ENCODE data around the gene A1BG.

Gene A1BG

DNA sequence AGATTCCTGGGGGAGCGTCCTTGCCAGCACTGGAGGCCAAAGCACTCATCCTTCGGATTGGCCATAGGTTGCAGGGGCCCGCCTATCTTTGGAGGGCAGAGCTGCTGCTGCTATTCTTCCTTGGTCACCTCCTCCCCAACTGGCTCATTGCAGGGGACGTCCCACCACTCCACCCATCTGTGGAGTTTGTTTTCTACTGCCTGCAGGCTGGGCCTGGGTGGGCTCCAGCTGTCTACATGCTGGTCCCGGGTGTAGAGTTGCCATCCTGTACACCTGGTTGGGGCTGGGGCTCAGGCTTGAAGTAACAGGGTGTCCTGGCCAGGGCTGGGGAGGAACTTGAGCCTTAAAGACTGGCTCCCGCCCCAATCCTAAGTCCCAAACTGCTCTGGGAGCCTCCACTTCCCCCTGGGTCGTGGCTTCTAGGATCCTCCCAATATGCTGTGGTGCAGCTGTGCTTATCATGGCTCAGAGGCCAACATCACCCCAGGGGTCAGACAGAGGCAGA is 44.3 kb upstream of the A1BG start:
- DNase-seq (ENCODE audit: low read depth, low spot score): no peak
- H3K9ac ChIP-seq (ENCODE audit: insufficient read length): no peak overlapping the region
- TF ChIP-seq EZH2 (IDR thresholded peaks at IDR 0.05): no peak
- H3K36me3 ChIP-seq (ENCODE audit: insufficient read depth, low read length): peaks cover 26% of the 10 kb centered on the region
- no peaks in the 10 kb centered on the region for H3K9me3 ChIP-seq (ENCODE audit: low read depth, low read length)
- H3K27ac ChIP-seq: no peak overlapping the region
- no peak overlapping the region for H3K4me3 ChIP-seq

GRCh38 chr19:58396691-58397532 is 43.6 kb upstream of the A1BG start:
- H3K4me3 ChIP-seq: no peak overlapping the region
- no peak overlapping the region for H3K9ac ChIP-seq (ENCODE audit: insufficient read length)
- no peaks in the 10 kb centered on the region for H3K9me3 ChIP-seq (ENCODE audit: low read depth, low read length)
- TF ChIP-seq POLR2AphosphoS5 (IDR thresholded peaks at IDR 0.05; ENCODE audit: borderline replicate concordance, low read depth, low read length) (no peak), EZH2 (IDR thresholded peaks at IDR 0.05) (no peak), FOXP2 (optimal IDR thresholded peaks at IDR 0.05; ENCODE audit: control extremely low read depth, extremely low read length, insufficient read depth) (no peak)
- H3K36me3 ChIP-seq (ENCODE audit: insufficient read depth, low read length): peaks cover 33% of the 10 kb centered on the region
- no peak for DNase-seq (ENCODE audit: low read depth, low spot score)
- no peak overlapping the region for H3K27ac ChIP-seq

GRCh38 chr19:58395979-58396627 is 42.8 kb upstream of the A1BG start:
- H3K9me3 ChIP-seq (ENCODE audit: low read depth, low read length): no peaks in the 10 kb centered on the region
- H3K36me3 ChIP-seq (ENCODE audit: insufficient read depth, low read length): peaks cover 41% of the 10 kb centered on the region
- no peak overlapping the region for H3K27ac ChIP-seq
- no peak overlapping the region for H3K4me3 ChIP-seq
- no peak overlapping the region for H3K9ac ChIP-seq (ENCODE audit: insufficient read length)
- TF ChIP-seq EZH2 (IDR thresholded peaks at IDR 0.05): no peak
- no peak for TF ChIP-seq POLR2AphosphoS5 (IDR thresholded peaks at IDR 0.05; ENCODE audit: borderline replicate concordance, low read depth, low read length)
- no peak for TF ChIP-seq FOXP2 (optimal IDR thresholded peaks at IDR 0.05; ENCODE audit: control extremely low read depth, extremely low read length, insufficient read depth)
- DNase-seq (ENCODE audit: low read depth, low spot score): no peak

- peaks cover 48% of the 10 kb centered on the region for H3K36me3 ChIP-seq (ENCODE audit: insufficient read depth, low read length)
- no peak within 1 kb of the TSS for H3K9ac ChIP-seq (ENCODE audit: insufficient read length)
- DNase-seq (ENCODE audit: low read depth, low spot score): no peak
- H3K9me3 ChIP-seq (ENCODE audit: low read depth, low read length): no peaks in the 10 kb centered on the region
- peak; percentile 79 for TF ChIP-seq POLR2AphosphoS5 (IDR thresholded peaks at IDR 0.05; ENCODE audit: borderline replicate concordance, low read depth, low read length)
- no peak for TF ChIP-seq EZH2 (IDR thresholded peaks at IDR 0.05)
- TF ChIP-seq FOXP2 (optimal IDR thresholded peaks at IDR 0.05; ENCODE audit: control extremely low read depth, extremely low read length, insufficient read depth): no peak
- H3K4me3 ChIP-seq: no peak within 1 kb of the TSS
- H3K27ac ChIP-seq: no peak within 1 kb of the TSS
These were observed 42.1 kb upstream of the A1BG start, which contains the start of gene RNF225 for GRCh38 chr19:58395220-58395978. TSS of gene RNF225 (plus strand) at chr19:58395656. CDS start at chr19:58396090, 434 bp downstream.

DNA sequence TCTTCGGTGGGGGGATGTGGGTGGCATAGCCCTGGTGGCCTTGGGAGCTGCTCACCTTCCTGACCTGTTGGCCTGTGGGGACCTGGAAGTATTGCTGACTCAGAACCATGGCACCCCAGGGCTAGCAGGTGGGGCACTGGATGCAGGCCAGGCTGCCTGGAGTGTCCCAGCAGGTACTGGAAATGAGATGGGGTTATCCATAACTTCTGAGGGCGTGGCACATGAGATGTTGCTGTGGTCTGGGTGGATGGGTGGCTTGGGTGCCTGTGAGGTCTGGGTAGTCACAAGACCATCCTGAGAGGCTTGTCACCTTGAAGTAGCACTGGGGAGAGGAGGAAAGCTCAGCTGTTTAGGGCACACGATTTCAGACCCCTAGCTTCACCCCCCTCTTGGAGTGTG is 41.5 kb upstream of the A1BG start:
- Histone ChIP-seq H3K36me3 (ENCODE audit: insufficient read depth, low read length) (peaks cover 53% of the 10 kb centered on the region), H3K4me3 (no peak overlapping the region), H3K27ac (no peak overlapping the region), H3K9ac (ENCODE audit: insufficient read length) (no peak overlapping the region), H3K9me3 (ENCODE audit: low read depth, low read length) (no peaks in the 10 kb centered on the region)
- no peak for DNase-seq (ENCODE audit: low read depth, low spot score)
- TF ChIP-seq FOXP2 (optimal IDR thresholded peaks at IDR 0.05; ENCODE audit: control extremely low read depth, extremely low read length, insufficient read depth) (no peak), POLR2AphosphoS5 (IDR thresholded peaks at IDR 0.05; ENCODE audit: borderline replicate concordance, low read depth, low read length) (no peak)

- peaks cover 62% of the 10 kb centered on the region for H3K36me3 ChIP-seq (ENCODE audit: insufficient read depth, low read length)
- DNase-seq (ENCODE audit: low read depth, low spot score): no peak
- H3K4me3 ChIP-seq: no peak overlapping the region
- H3K9ac ChIP-seq (ENCODE audit: insufficient read length): no peak overlapping the region
- no peak overlapping the region for H3K27ac ChIP-seq
- no peaks in the 10 kb centered on the region for H3K9me3 ChIP-seq (ENCODE audit: low read depth, low read length)
- TF ChIP-seq EZH2 (IDR thresholded peaks at IDR 0.05) (no peak), FOXP2 (optimal IDR thresholded peaks at IDR 0.05; ENCODE audit: control extremely low read depth, extremely low read length, insufficient read depth) (no peak), POLR2AphosphoS5 (IDR thresholded peaks at IDR 0.05; ENCODE audit: borderline replicate concordance, low read depth, low read length) (0 out of 2 replicates have a peak, but pooled peaks have one; percentile 3)
These were observed 40.4 kb upstream of the A1BG start for GRCh38 chr19:58393725-58394033.

GRCh38 chr19:58392945-58393724 is 39.8 kb upstream of the A1BG start:
- TF ChIP-seq FOXP2 (optimal IDR thresholded peaks at IDR 0.05; ENCODE audit: control extremely low read depth, extremely low read length, insufficient read depth) (no peak), POLR2AphosphoS5 (IDR thresholded peaks at IDR 0.05; ENCODE audit: borderline replicate concordance, low read depth, low read length) (no peak), EZH2 (IDR thresholded peaks at IDR 0.05) (no peak)
- no peaks in the 10 kb centered on the region for H3K9me3 ChIP-seq (ENCODE audit: low read depth, low read length)
- H3K27ac ChIP-seq: no peak overlapping the region
- peaks cover 68% of the 10 kb centered on the region for H3K36me3 ChIP-seq (ENCODE audit: insufficient read depth, low read length)
- no peak overlapping the region for H3K9ac ChIP-seq (ENCODE audit: insufficient read length)
- no peak for DNase-seq (ENCODE audit: low read depth, low spot score)
- no peak overlapping the region for H3K4me3 ChIP-seq

Measured in SK-N-MC (cell line).